ENCODE results near the gene CBX1.

DNA sequence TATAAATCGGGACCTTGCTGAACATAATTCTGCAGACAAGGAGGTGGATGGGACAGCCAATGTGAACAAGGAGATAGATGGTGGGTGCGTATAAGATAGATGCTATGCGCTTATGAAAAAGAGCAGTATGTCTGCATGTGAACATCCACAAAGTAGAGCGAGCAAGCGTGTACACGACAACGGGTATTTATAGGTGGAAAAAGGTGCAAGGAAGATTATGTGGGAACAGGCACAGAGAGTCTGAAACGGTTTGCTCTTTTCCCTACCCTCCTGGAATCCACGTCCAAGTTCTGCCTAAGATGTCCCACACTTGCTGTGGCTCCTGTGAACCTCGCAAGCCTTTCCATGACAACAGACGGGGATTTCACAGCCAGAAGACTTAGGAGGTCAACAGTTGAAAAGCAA, 49.3 kb upstream of the CBX1 start:
- TF ChIP-seq CTCF (optimal IDR thresholded peaks at IDR 0.05 in 1 of 3, IDR thresholded peaks at IDR 0.05 in 1 of 3, conservative IDR thresholded peaks at IDR 0.05 in 1 of 3; ENCODE audit: extremely low read depth in 1 of 3, insufficient read depth in 2 of 3, low read length in 3 of 3), result no peak
- no peak for TF ChIP-seq EZH2 (IDR thresholded peaks at IDR 0.05; ENCODE audit: low read length)
